Measurements from ENCODE around the gene KIF19. TPM values are rescaled to one million over a fixed set of nuclear protein-coding genes. Genes with fewer than 3 reads are reported as not detected.

Gene KIF19
- total and polyA plus RNA-seq, 2 experiments from 2014 or later = 0.39 TPM; not detected in 1

- DNase-seq (ENCODE audit: low read depth in 1 of 2, low spot score in 1 of 2) = no peak
- no peaks in the 10 kb centered on the region for H3K9me3 ChIP-seq (ENCODE audit: low read depth)
- TF ChIP-seq CTCF (IDR thresholded peaks at IDR 0.05; ENCODE audit: low read depth, low read length) = no peak
- H3K36me3 ChIP-seq = no peaks in the 10 kb centered on the region
- H3K4me1 ChIP-seq (ENCODE audit: low read depth) = peaks cover 7% of the 10 kb centered on the region
- H3K27me3 ChIP-seq = peaks cover 4% of the 10 kb centered on the region
- no peak overlapping the region for H3K27ac ChIP-seq
- no peak overlapping the region for H3K4me3 ChIP-seq
Observed at GRCh38 chr17:74336307-74336706, 10.3 kb downstream of the KIF19 start.

GRCh38 chr17:74337834-74338500, 11.9 kb downstream of the KIF19 start:
- Histone ChIP-seq H3K27me3 (peaks cover 4% of the 10 kb centered on the region), H3K36me3 (no peaks in the 10 kb centered on the region), H3K9me3 (ENCODE audit: low read depth) (no peaks in the 10 kb centered on the region), H3K27ac (no peak overlapping the region), H3K4me1 (ENCODE audit: low read depth) (peaks cover under 1% of the 10 kb centered on the region), H3K4me3 (no peak overlapping the region)
- no peak for DNase-seq (ENCODE audit: low read depth in 1 of 2, low spot score in 1 of 2)
- TF ChIP-seq CTCF (IDR thresholded peaks at IDR 0.05; ENCODE audit: low read depth, low read length) = no peak

DNA sequence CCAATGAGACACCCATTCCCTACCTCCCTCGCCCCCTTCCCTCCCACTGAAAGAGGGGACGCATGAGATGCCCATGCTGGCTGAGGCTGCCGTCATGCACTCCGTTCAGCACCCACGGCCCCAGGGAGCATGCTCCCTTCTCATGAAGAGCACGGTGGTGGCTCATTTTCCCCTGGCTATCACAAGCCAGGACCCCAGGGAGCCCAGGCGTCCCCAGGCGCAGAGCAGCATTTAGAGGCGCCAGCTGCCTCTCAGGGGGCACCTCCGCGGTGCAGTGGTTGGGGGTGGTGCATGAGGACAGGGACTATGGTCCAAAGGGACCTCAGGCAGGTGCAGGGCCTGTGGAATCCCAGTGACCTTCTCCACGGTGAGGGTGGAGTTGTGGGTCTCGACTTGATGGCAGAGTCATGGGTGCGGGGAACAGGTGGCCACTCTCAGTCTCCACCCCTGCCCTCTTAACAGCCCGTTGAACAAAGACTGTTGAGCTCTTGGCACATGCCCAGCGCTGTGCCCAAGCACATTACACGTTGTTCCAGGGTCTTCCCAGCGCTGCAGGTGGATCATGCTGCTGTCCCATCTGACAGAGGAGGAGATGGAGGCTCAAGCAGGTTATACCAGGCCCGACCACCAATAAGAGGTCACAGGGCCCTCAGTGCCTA, 13.6 kb downstream of the KIF19 start:
- peaks cover 4% of the 10 kb centered on the region for H3K27me3 ChIP-seq
- TF ChIP-seq CTCF (IDR thresholded peaks at IDR 0.05; ENCODE audit: low read depth, low read length) = no peak
- H3K4me1 ChIP-seq (ENCODE audit: low read depth) = no peaks in the 10 kb centered on the region
- no peaks in the 10 kb centered on the region for H3K36me3 ChIP-seq
- no peaks in the 10 kb centered on the region for H3K9me3 ChIP-seq (ENCODE audit: low read depth)
- no peak overlapping the region for H3K27ac ChIP-seq
- H3K4me3 ChIP-seq = no peak overlapping the region
- DNase-seq (ENCODE audit: low read depth in 1 of 2, low spot score in 1 of 2) = no peak

DNA sequence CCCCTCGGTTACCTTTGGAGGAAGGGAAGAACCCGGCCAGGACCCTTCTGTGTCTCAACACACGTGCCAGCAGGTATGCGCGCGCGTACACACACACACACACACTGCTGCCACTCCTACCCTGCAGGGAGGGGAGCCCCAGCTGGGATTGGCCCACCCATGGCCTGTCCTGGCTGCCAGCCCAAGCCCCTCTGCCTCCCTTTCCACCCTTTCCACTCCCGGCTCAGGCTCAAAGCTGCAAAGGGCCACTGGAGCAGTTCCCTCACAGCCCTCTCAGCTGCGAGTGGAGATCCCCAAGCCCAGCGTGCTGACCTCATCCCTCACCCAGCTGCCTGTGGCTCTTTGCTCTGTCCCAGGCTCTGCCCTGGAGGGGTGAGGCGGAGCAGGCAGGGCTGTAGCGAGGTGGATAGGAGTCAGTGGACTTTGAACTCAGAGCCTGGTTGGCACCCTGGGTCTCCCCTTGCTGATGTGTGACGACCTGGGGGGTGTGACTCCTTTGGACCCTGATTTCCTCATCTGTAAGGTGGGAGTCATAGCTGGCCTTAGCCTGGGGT, 14.5 kb downstream of the KIF19 start:
- Histone ChIP-seq H3K4me3 (no peak overlapping the region), H3K9me3 (ENCODE audit: low read depth) (no peaks in the 10 kb centered on the region), H3K36me3 (no peaks in the 10 kb centered on the region), H3K4me1 (ENCODE audit: low read depth) (no peaks in the 10 kb centered on the region), H3K27ac (no peak overlapping the region), H3K27me3 (peaks cover 4% of the 10 kb centered on the region)
- no peak for DNase-seq (ENCODE audit: low read depth in 1 of 2, low spot score in 1 of 2)
- TF ChIP-seq CTCF (IDR thresholded peaks at IDR 0.05; ENCODE audit: low read depth, low read length) = no peak

DNA sequence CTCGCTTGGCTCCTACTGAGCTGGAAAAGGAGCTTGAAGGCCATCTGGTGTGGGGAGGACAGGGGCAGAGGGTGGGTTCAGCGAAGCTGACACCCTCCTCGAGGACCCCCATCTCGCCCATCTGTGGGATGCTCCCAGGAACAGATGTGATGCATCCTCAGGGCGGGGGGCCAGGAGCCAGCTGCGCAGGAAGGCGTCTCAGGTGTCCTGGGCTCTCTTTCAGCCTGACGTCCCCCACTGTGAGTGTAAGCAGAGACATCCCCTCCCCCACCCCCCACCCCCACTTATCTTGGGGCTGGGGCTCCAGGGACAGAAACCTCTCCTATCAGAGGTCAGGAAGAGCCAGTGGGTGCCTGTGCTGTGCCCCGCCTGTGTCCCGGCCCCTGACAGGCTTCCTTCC, 16.2 kb downstream of the KIF19 start:
- Histone ChIP-seq H3K27ac (no peak overlapping the region), H3K4me1 (ENCODE audit: low read depth) (no peaks in the 10 kb centered on the region), H3K4me3 (no peak overlapping the region), H3K9me3 (ENCODE audit: low read depth) (no peaks in the 10 kb centered on the region), H3K36me3 (no peaks in the 10 kb centered on the region), H3K27me3 (peaks cover 4% of the 10 kb centered on the region)
- no peak for DNase-seq (ENCODE audit: low read depth in 1 of 2, low spot score in 1 of 2)
- no peak for TF ChIP-seq CTCF (IDR thresholded peaks at IDR 0.05; ENCODE audit: low read depth, low read length)

All from cardiac muscle cell (in vitro differentiated cells and primary cell).